PC-9 (cell line): ENCODE measurements around the gene RARB.

ENCODE experiments used
- EZH2 ChIP-seq: fragments of 200-600 bp; sonication (generic); IDR thresholded peaks from 2 replicates; pipeline ENCODE4 v1.8.0; 2017; ENCODE audit warnings: antibody characterized with exemption, low read depth
- TF ChIP-seq, protein P1 (sequence below): fragments of 200-600 bp; sonication (generic); conservative IDR thresholded peaks from 2 replicates; pipeline ENCODE4 v1.6.1; 2017; ENCODE audit warnings: mixed run types, antibody characterized with exemption, mild to moderate bottlenecking, moderate library complexity

DNA sequence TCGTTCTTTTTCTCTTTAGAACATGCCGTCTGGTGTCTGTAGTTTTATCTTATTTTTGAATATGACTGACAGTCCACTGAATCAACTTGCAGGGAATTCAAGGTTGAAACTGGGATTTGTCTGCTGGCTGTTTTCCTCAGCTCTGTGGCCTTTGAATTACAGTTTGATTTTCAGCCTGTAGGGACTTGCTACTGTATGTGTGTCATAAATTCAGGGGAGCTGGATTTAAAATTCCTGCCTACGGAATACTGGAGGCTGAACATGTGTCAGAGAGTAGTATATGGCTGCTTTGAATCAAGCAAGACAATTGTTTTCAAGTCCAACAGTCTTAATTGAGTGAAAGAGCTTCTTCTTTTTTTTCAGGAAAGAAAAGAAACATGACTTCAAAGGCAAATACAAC, 33.9 kb downstream of the RARB start:
- TF ChIP-seq, protein P1, sequence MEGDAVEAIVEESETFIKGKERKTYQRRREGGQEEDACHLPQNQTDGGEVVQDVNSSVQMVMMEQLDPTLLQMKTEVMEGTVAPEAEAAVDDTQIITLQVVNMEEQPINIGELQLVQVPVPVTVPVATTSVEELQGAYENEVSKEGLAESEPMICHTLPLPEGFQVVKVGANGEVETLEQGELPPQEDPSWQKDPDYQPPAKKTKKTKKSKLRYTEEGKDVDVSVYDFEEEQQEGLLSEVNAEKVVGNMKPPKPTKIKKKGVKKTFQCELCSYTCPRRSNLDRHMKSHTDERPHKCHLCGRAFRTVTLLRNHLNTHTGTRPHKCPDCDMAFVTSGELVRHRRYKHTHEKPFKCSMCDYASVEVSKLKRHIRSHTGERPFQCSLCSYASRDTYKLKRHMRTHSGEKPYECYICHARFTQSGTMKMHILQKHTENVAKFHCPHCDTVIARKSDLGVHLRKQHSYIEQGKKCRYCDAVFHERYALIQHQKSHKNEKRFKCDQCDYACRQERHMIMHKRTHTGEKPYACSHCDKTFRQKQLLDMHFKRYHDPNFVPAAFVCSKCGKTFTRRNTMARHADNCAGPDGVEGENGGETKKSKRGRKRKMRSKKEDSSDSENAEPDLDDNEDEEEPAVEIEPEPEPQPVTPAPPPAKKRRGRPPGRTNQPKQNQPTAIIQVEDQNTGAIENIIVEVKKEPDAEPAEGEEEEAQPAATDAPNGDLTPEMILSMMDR: no peak
- no peak for TF ChIP-seq EZH2
